Tibial nerve (tissue), 4 donors: Measurements from ENCODE around the gene PGPEP1. TPM values are rescaled to one million over a fixed set of nuclear protein-coding genes. Genes with fewer than 3 reads are reported as not detected.
"Not testable (repeated sequence)": the region's sequence is repeated elsewhere in the genome, so short reads cannot be mapped to it uniquely, and the experiment has no call there.

Experiments
- DNase-seq, 2 donors: peaks; one replicate each; pipeline ENCODE4 v3.0.0-alpha.2; 2019; ENCODE audit warnings: low spot score in 2 of 2
- H3K27ac ChIP-seq, 4 donors: fragments of 200-600 bp; sonication (generic) in 3 of 4; one replicate each; pipeline ENCODE4 v1.5.1; 2017 to 2019; ENCODE audit warnings: mild to moderate bottlenecking in 1 of 4
- H3K27me3 ChIP-seq, 2 donors: fragments of 200-600 bp; sonication (generic) in 1 of 2; one replicate each; pipeline versions ENCODE4 v1.5.1 to v1.6.0; 2017 to 2019
- H3K36me3 ChIP-seq, 3 donors: fragments of 200-600 bp; sonication (generic); one replicate each; pipeline ENCODE4 v1.5.1; 2018 to 2019
- H3K4me1 ChIP-seq, 4 donors: fragments of 200-600 bp; sonication (generic) in 3 of 4; one replicate each; pipeline ENCODE4 v1.5.1; 2017 to 2019
- H3K4me3 ChIP-seq, 4 donors: fragments of 200-600 bp; sonication (generic) in 3 of 4; one replicate each; pipeline ENCODE4 v1.5.1; 2017 to 2019; ENCODE audit warnings: mild to moderate bottlenecking in 1 of 4, moderate library complexity in 1 of 4
- H3K9me3 ChIP-seq, 4 donors: fragments of 200-600 bp; sonication (generic) in 3 of 4; one replicate each; pipeline ENCODE4 v1.5.1; 2017 to 2019
- EP300 ChIP-seq, 2 donors: sonication (generic); formaldehyde crosslinking; IDR thresholded peaks; one replicate each; pipeline ENCODE4 v1.6.1; 2017; ENCODE audit warnings: antibody characterized with exemption in 2 of 2, mild to moderate bottlenecking in 1 of 2
- POLR2A ChIP-seq, 2 donors: fragments of 450-650 bp; IDR thresholded peaks; one replicate each; pipeline ENCODE4 v1.6.1; 2017; ENCODE audit warnings: antibody characterized with exemption in 2 of 2, mild to moderate bottlenecking in 2 of 2, moderate library complexity in 2 of 2
- WGBS, 2 donors: methylation state at CpG; one replicate each; pipeline ENCODE4 v1.1.5; 2018; 5-methylcytosine and 5-hydroxymethylcytosine counted together
- total RNA-seq, 4 donors: library from RNA; depleted of rRNA; stranded (reverse); fragments of >200 nt; gene quantifications; one replicate each; pipeline ENCODE4 v1.1.0, GENCODE V29; 2016
- TF ChIP-seq, protein P1 (sequence below), 5 experiments: fragments of 200-600 bp in 3 of 5; fragments of 450-650 bp in 2 of 5; sonication (generic) in 3 of 5; IDR thresholded peaks; one replicate each; pipeline ENCODE4 v1.5.1; 2016 to 2019; ENCODE audit warnings: antibody characterized with exemption in 5 of 5, mild to moderate bottlenecking in 3 of 5, moderate library complexity in 2 of 5

The PGPEP1 gene
- total RNA-seq, 4 donors from 2014 or later, result 15.9 to 27.9 (median 20.1) TPM

GRCh38 chr19:18351544-18351943 is 11.1 kb downstream of the PGPEP1 start:
- Histone ChIP-seq H3K9me3 (no peaks in the 10 kb centered on the region), H3K4me3 (no peak overlapping the region), H3K27ac (no peak overlapping the region), H3K4me1 (peaks cover 0 to 6% (median 0%) of the 10 kb centered on the region in 4 donors), H3K36me3 (peaks cover 0 to 50% (median 3%) of the 10 kb centered on the region in 3 donors), H3K27me3 (no peaks in the 10 kb centered on the region)
- no peak for DNase-seq
- WGBS, 2 donors, result 89 to 96% methylated on average over 7 of the region's 7 CpGs
- no peak for TF ChIP-seq POLR2A (IDR thresholded peaks at IDR 0.05)
- TF ChIP-seq, protein P1, sequence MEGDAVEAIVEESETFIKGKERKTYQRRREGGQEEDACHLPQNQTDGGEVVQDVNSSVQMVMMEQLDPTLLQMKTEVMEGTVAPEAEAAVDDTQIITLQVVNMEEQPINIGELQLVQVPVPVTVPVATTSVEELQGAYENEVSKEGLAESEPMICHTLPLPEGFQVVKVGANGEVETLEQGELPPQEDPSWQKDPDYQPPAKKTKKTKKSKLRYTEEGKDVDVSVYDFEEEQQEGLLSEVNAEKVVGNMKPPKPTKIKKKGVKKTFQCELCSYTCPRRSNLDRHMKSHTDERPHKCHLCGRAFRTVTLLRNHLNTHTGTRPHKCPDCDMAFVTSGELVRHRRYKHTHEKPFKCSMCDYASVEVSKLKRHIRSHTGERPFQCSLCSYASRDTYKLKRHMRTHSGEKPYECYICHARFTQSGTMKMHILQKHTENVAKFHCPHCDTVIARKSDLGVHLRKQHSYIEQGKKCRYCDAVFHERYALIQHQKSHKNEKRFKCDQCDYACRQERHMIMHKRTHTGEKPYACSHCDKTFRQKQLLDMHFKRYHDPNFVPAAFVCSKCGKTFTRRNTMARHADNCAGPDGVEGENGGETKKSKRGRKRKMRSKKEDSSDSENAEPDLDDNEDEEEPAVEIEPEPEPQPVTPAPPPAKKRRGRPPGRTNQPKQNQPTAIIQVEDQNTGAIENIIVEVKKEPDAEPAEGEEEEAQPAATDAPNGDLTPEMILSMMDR (IDR thresholded peaks at IDR 0.05), result no peak

DNA sequence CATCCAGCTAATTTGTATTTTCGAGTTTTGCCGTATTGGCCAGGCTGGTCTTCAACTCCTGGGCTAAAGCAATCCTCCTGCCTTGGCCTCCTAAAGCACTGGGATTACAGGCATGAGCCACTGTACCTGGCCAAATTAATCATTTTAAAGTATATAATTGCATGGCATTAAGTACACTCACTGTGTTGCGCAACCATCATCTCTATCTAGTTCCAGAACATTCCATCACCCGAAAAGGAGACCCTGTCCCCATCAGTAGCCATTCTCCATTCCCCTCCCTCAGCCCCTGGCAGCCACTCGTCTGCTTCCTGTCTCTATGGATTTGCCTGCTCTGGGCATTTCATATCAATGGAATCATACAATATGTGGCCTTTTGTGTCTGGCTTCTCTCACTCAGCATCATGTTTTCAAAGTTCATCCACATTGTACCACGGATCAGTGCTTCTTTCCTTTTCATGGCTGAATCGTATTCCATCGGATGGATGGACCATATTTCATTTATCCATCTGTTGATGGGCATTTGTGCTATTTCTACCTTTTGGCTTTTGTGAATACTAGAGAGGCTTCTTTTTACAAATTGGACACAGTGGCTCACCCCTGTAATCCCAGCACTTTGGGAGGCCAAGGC is 13.1 kb downstream of the PGPEP1 start:
- no peaks in the 10 kb centered on the region for H3K27me3 ChIP-seq
- DNase-seq, result no peak
- TF ChIP-seq POLR2A (IDR thresholded peaks at IDR 0.05), result no peak
- TF ChIP-seq EP300 (IDR thresholded peaks at IDR 0.05), result no peak
- TF ChIP-seq, protein P1 (IDR thresholded peaks at IDR 0.05), result no peak
- no peak overlapping the region for H3K27ac ChIP-seq
- peaks cover 0 to 60% (median 6%) of the 10 kb centered on the region in 3 donors for H3K36me3 ChIP-seq
- no peak overlapping the region for H3K4me3 ChIP-seq
- WGBS, 2 donors, result 93 to 94% methylated on average over 8 of the region's 8 CpGs
- peaks cover 0 to 6% (median 0%) of the 10 kb centered on the region in 4 donors for H3K4me1 ChIP-seq
- no peaks in the 10 kb centered on the region for H3K9me3 ChIP-seq

GRCh38 chr19:18354743-18355142 is 14.3 kb downstream of the PGPEP1 start:
- not testable (repeated sequence) for H3K27ac ChIP-seq, DNase-seq, H3K4me1 ChIP-seq, H3K27me3 ChIP-seq, H3K4me3 ChIP-seq, H3K9me3 ChIP-seq
- 97% methylated on average over 7 of the region's 7 CpGs for WGBS, 2 donors
- H3K36me3 ChIP-seq, result peaks cover 0 to 72% (median 6%) of the 10 kb centered on the region in 3 donors

DNA sequence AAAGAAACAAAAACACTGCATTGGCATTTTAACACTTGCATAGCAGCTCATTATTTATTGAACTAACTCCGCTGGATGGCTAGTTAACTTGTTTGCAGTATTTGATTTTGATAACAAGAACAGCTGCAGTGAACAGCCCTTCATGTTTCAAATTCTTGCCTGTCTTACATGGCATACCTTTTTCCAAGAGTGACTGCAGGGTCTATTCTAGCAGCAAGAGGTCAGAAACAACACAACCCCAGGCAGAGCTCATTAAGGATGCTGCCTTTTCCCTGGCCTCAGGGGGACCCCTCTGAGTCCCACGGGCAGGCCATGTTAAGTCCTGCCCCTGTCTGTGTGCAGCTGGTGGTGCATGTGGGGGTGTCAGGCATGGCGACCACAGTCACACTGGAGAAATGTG is 16.6 kb downstream of the PGPEP1 start:
- Histone ChIP-seq H3K27ac (no peak overlapping the region), H3K4me1 (no peaks in the 10 kb centered on the region), H3K36me3 (peaks cover 0 to 80% (median 6%) of the 10 kb centered on the region in 3 donors), H3K27me3 (no peaks in the 10 kb centered on the region), H3K9me3 (no peaks in the 10 kb centered on the region), H3K4me3 (no peak overlapping the region)
- 93 to 100% methylated on average over 3 of the region's 3 CpGs for WGBS, 2 donors
- no peak for DNase-seq
- TF ChIP-seq, protein P1 (IDR thresholded peaks at IDR 0.05), result no peak
- no peak for TF ChIP-seq EP300 (IDR thresholded peaks at IDR 0.05)
- no peak for TF ChIP-seq POLR2A (IDR thresholded peaks at IDR 0.05)

DNA sequence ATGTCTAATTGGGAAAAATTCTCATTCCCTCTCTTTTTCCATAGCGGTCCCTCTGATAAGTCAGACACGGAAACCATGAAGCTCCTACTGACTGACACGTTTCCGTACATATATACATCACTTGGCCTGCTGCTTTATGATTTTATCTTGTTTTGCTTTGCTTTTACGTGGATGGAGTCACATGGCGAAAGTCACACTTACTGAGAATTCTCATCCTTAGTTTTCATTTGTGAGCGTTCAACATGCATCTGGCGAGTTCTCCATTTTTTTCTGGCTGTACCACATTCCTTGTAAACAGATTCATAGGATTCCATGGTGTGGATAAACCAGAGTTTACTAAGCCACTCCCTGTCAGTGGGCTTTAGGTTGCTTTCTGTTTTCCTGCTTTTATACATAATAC is 21.2 kb downstream of the PGPEP1 start:
- Histone ChIP-seq H3K4me3 (no peak overlapping the region), H3K27me3 (no peaks in the 10 kb centered on the region), H3K9me3 (no peaks in the 10 kb centered on the region), H3K27ac (no peak overlapping the region), H3K36me3 (peaks cover 0 to 71% (median 2%) of the 10 kb centered on the region in 3 donors), H3K4me1 (peaks cover 0 to 22% (median 15%) of the 10 kb centered on the region in 4 donors)
- 92 to 95% methylated on average over 8 of the region's 8 CpGs for WGBS, 2 donors
- TF ChIP-seq, protein P1 (IDR thresholded peaks at IDR 0.05), result no peak
- DNase-seq, result no peak
